ENCODE data around the gene ARHGEF28. TPM values are rescaled to one million over a fixed set of nuclear protein-coding genes. Genes with fewer than 3 reads are reported as not detected.

The ARHGEF28 gene
- polyA plus RNA-seq, 4 donors: 44.1 to 53.1 (median 50.1) TPM

- DNase-seq (ENCODE audit: low read depth in 4 of 4, low spot score in 3 of 4): no peak
Observed at GRCh38 chr5:73727470-73727869, 101.5 kb downstream of the ARHGEF28 start.

- no peak for DNase-seq (ENCODE audit: low read depth in 4 of 4, low spot score in 3 of 4)
Observed at GRCh38 chr5:73728493-73729273, 102.7 kb downstream of the ARHGEF28 start.

- no peak for DNase-seq (ENCODE audit: low read depth in 4 of 4, low spot score in 3 of 4)
Observed at GRCh38 chr5:73729329-73729728, 103.3 kb downstream of the ARHGEF28 start.

- no peak for DNase-seq (ENCODE audit: low read depth in 4 of 4, low spot score in 3 of 4)
Observed at GRCh38 chr5:73732045-73732444, 106.0 kb downstream of the ARHGEF28 start.

GRCh38 chr5:73733219-73733618 is 107.2 kb downstream of the ARHGEF28 start:
- no peak for DNase-seq (ENCODE audit: low read depth in 4 of 4, low spot score in 3 of 4)

- no peak for DNase-seq (ENCODE audit: low read depth in 4 of 4, low spot score in 3 of 4)
Observed at GRCh38 chr5:73735032-73735734, 109.2 kb downstream of the ARHGEF28 start.

- DNase-seq (ENCODE audit: low read depth in 4 of 4, low spot score in 3 of 4): no peak
Observed at GRCh38 chr5:73739650-73740049, 113.7 kb downstream of the ARHGEF28 start.

GRCh38 chr5:73740274-73740790 is 114.3 kb downstream of the ARHGEF28 start:
- no peak for DNase-seq (ENCODE audit: low read depth in 4 of 4, low spot score in 3 of 4)

GRCh38 chr5:73743161-73743560 is 117.2 kb downstream of the ARHGEF28 start:
- no peak for DNase-seq (ENCODE audit: low read depth in 4 of 4, low spot score in 3 of 4)

- no peak for DNase-seq (ENCODE audit: low read depth in 4 of 4, low spot score in 3 of 4)
Observed at GRCh38 chr5:73745836-73746235, 119.8 kb downstream of the ARHGEF28 start.

GRCh38 chr5:73746608-73747007 is 120.6 kb downstream of the ARHGEF28 start:
- no peak for DNase-seq (ENCODE audit: low read depth in 4 of 4, low spot score in 3 of 4)

GRCh38 chr5:73747696-73748380 is 121.8 kb downstream of the ARHGEF28 start:
- DNase-seq (ENCODE audit: low read depth in 4 of 4, low spot score in 3 of 4): no peak

GRCh38 chr5:73748510-73749400 is 122.8 kb downstream of the ARHGEF28 start:
- DNase-seq (ENCODE audit: low read depth in 4 of 4, low spot score in 3 of 4): no peak

- DNase-seq (ENCODE audit: low read depth in 4 of 4, low spot score in 3 of 4): no peak
Observed at GRCh38 chr5:73749485-73750270, 123.7 kb downstream of the ARHGEF28 start.

- DNase-seq (ENCODE audit: low read depth in 4 of 4, low spot score in 3 of 4): no peak
Observed at GRCh38 chr5:73751254-73751914, 125.4 kb downstream of the ARHGEF28 start.

GRCh38 chr5:73754254-73754653 is 128.3 kb downstream of the ARHGEF28 start:
- no peak for DNase-seq (ENCODE audit: low read depth in 4 of 4, low spot score in 3 of 4)

GRCh38 chr5:73757416-73757815 is 131.4 kb downstream of the ARHGEF28 start:
- no peak for DNase-seq (ENCODE audit: low read depth in 4 of 4, low spot score in 3 of 4)

- no peak for DNase-seq (ENCODE audit: low read depth in 4 of 4, low spot score in 3 of 4)
Observed at GRCh38 chr5:73759771-73760170, 133.8 kb downstream of the ARHGEF28 start.

Data from right renal pelvis (tissue), 4 donors.